A673 (cell line): ENCODE results near the gene TBC1D19.

Source experiments
- EZH2 ChIP-seq: fragments of 200-600 bp; sonication (generic); IDR thresholded peaks from 2 replicates; pipeline ENCODE4 v1.6.1; 2017; ENCODE audit warnings: borderline replicate concordance, low read depth, mild to moderate bottlenecking, mixed read lengths, antibody characterized with exemption, low read length; ENCODE audit not compliant: poor library complexity, severe bottlenecking
- TF ChIP-seq, protein P1 (sequence below): fragments of 300-800, 200-600 bp; sonication (generic); conservative IDR thresholded peaks from 2 replicates; pipeline ENCODE4 v1.5.1; 2017; ENCODE audit warnings: low read depth, mild to moderate bottlenecking, antibody characterized with exemption, low read length, moderate library complexity, mixed read lengths

- TF ChIP-seq, protein P1, sequence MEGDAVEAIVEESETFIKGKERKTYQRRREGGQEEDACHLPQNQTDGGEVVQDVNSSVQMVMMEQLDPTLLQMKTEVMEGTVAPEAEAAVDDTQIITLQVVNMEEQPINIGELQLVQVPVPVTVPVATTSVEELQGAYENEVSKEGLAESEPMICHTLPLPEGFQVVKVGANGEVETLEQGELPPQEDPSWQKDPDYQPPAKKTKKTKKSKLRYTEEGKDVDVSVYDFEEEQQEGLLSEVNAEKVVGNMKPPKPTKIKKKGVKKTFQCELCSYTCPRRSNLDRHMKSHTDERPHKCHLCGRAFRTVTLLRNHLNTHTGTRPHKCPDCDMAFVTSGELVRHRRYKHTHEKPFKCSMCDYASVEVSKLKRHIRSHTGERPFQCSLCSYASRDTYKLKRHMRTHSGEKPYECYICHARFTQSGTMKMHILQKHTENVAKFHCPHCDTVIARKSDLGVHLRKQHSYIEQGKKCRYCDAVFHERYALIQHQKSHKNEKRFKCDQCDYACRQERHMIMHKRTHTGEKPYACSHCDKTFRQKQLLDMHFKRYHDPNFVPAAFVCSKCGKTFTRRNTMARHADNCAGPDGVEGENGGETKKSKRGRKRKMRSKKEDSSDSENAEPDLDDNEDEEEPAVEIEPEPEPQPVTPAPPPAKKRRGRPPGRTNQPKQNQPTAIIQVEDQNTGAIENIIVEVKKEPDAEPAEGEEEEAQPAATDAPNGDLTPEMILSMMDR: no peak
- no peak for TF ChIP-seq EZH2
Measured at GRCh38 chr4:26632916-26633315, 49.0 kb downstream of the TBC1D19 start.
